ENCODE results near the gene NCKAP1.
"Not testable (repeated sequence)": the region's sequence is repeated elsewhere in the genome, so short reads cannot be mapped to it uniquely, and the experiment has no call there.

The NCKAP1 gene

DNA sequence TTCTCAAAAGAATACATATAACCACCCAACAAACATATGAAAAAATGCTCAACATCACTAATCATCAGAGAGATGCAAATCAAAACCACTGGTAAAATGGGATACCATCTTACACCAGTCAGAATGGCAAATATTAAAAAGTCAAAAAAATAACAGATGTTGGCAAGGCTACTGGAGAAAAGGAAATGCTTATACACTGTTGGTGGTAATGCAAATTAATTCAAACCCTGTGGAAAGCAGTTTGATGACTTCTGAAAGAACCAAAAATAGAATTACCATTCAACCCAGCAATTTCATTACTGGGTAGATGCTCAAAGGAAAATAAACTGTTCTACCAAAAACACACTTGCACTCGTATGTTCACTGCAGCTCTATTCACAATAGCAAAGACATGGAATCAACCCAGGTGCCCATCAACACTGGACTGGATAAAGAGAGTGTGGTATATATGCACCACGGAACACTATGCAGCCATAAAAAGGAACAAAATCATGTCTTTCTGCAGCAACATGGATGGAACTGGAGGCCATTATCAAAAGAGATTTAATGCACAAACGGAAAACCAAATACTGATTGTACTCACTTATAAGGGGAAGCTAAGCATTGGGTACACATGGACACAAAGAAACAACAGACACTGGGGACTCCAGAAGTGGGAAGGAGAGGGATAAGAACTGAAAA lies 38.8 kb downstream of the NCKAP1 start:
- no peak for FAIRE-seq

DNA sequence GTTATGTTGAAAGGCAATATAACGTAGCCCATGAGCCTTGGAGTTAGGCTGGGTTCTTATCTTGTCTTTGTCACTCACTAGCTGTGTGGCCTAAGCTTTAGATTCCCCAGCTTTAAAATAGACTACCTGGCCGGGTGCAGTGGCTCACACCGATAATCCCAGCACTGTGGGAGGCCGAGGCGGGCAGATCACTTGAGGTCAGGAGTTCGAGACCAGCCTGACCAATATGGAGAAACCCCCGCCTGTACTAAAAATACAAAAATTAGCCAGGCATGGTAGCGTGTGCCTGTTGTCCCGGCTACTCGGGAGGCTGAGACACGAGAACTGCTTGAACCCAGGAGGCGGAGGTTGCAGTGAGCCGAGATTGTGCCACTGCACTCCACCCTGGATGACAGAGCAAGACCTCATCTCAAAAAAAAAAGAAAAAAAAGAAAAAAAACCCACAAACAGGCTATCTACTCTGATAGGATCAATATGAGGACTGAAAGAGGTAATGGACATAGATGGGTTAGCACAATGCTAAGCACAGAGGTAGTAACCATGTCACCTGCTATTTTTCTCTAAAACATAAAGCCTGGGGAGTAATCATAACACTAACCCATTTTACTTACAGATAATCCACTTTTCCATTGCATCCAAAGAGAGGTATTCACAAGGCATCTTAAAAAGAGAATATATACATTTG lies 43.9 kb downstream of the NCKAP1 start:
- FAIRE-seq = no peak

DNA sequence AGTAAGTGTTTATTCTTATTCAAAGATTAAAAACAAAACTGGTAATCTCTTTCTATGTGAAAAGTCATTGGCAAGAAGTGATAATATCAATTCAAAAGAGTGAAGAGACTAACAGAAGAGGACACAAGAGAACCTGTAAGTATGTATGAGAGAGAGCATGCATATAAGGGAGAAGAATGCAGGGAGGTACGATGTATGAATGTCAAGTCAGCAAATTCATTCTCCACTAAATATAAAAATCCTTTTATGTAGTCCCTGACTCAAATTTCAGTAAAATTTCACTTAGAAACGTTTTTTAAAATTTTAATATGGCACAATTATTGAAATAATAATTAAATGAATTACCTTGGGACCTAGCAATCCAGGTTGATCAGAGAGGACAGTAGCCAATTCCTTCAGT lies 55.3 kb downstream of the NCKAP1 start:
- FAIRE-seq = peak; percentile 41

DNA sequence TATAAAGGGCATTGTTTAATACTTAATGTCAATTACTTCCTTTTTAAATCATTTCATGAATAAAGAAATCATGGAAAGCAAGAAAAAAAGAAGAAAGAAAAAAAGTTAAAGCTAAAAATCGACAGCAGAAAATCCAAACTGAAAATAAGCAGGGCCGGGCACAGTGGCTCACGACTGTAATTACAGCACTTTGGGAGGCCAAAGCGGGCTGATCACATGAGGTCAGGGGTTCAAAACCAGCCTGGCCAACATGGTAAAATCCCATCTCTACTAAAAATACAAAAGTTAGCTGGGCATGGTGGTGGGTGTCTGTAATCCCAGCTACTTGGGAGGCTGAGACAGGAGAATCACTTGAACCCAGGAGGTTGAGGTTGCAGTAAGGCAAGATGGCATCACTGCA lies 56.8 kb downstream of the NCKAP1 start:
- peak; percentile 72 for FAIRE-seq

DNA sequence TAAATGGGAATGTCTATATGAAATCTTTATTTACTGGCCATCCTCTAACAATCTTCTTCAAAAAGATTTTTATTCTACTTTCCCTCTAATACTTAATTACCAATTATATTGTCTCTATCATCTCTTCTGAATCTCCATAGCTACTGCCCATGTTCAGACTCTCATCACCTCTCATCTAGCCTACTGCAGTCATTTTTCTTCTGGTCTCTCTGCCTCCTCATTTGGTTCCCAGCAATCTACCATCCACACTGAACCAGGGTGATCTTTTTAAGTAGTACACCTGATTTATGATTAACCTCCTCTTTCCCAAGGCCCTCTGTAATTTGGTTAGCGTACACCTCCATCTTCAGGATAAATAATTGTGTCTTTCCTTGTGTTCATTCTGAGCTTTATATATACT lies 57.6 kb downstream of the NCKAP1 start:
- FAIRE-seq = no peak

DNA sequence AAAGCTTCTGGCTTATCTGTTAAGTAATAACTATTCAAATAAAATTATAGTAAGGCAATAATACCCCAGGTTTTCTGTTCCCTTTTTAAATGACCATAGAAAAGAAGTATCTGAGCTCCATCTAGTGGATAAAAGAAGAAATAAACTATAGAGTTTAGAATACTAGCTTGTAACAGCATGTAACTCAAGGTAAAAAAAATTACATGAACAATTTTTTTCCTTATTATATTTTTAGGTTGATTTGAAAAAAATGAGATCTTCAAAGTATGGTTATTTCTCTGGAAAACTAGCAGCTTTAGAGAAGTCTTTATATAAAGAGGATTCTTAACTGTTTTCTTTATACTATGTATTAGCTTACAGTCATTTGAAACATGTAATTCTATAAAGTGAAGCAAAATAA lies 58.1 kb downstream of the NCKAP1 start:
- FAIRE-seq = peak; percentile 99

DNA sequence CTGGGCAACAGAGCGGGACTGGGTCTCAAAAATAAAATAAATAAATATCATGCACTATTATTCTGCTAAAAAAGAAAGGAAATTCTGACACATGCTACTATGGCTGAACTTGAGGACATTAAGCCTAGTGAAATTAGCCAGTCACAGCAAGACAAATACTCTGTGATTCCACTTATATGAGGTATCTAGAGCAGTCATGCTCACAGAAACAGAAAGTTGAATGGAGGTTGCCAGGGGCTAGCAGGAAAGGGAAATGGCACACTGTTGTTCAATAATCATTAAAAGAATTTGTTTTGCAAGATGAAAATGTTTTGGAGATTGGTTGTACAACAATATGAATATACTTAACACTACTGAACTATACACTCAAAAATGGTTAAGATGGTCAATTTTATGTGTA lies 60.8 kb downstream of the NCKAP1 start:
- no peak for FAIRE-seq

DNA sequence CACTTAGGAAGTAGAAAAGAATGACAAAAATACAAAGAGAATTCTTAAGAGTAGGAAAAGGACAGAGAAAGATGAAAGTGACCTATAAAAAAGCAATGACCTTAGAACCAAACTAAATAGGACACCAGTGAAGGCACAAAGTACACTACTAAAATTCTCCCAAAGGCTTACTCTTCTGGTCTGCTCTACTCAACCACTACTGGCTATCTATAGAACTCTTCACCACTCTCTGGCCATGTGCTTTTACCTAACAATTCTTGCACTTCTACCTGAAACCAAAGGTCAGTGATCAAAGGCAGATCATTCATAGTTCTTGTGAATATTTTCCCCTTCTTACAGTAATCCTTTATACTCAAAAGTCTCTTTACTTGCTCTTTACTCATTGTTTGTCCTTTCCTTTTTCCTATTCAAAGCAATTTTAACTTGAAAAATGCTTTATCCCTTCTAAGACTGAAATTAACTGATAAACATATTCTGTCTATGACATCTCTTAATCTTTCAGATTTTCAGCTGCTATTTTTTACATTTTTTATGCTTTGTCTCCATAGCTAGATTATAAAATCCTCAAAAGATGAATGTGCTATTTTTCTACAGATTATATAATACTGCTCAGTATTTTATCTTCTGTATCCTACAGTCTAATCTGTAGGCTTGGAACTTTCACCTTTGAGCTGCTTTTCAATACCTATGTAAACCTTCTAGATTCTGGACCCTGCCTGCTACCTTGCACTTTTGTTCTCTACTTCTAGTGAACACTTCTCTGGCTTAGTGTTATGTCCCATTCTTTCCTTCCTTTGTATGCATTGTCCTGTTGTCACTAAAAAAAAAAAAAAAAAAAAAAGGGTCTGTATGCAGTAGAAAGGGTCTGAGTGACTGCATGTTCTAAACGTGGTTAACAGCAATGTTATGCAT lies 64.6 kb downstream of the NCKAP1 start:
- FAIRE-seq = no peak

DNA sequence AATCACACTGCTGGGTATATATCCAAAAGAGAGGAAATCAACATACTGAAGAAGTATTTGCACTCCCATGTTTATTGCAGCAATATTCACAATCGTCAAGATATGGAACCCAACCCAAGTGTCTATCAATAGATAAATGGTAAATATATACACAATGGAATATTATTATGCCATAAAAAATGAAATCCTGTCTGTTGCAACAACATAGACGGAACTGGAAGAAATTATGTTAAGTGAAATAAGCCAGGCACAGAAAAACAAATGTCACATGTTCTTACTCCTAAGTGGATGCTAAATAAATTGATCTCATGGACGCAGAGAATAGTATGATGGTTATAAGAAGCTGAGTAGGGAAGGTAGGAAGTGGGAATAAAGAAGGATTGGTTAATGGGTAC lies 65.7 kb downstream of the NCKAP1 start:
- no peak for FAIRE-seq

DNA sequence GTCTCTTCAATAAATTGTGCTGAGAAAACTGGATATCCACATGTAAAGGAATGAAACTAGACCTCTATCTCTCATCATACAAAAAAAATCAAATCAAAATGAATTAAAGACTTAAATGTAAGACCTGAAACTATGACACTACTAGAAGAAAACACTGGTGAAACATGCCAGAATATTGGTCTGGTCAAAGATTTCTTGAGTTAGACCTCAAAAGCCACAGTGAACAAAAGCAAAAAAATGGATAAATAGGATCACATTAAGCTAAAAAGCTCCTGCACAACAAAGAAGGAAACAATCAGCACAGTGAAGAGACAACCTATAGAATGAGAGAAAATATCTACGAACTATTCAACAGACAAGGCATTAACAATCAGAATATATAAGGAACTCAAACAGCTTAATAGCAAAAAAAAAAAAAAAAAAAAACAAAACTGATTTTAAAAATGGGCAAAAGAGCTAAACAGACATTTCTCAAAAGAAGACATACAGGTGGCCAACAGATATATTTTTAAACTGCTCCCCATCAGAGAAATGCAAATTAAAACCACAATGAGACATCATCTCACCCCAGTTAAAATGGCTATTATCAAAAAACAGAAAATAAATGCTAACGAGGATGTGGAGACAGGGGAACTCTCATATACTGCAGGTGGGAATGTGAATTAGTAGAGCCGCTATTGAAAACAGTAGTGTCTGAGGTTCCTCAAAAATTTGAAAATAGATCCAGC lies 66.3 kb downstream of the NCKAP1 start:
- FAIRE-seq = no peak

DNA sequence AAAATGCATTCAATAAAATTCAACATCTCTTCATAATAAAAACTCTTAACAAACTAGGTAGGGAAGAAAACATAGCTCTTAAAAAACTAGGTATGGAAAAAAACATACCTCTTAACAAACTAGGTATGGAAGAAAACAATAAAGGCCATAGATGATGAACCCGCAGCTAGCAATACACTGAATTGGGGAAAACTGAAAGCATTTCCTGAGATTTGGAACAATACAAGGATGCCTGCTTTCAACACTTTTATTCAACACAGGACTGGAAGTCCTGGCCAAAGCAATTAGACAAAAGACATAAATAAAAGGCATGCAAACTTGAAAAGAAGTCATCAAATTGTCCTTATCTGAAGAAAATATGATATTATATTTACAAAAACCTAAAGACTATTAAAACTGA lies 67.8 kb downstream of the NCKAP1 start:
- FAIRE-seq = no peak

DNA sequence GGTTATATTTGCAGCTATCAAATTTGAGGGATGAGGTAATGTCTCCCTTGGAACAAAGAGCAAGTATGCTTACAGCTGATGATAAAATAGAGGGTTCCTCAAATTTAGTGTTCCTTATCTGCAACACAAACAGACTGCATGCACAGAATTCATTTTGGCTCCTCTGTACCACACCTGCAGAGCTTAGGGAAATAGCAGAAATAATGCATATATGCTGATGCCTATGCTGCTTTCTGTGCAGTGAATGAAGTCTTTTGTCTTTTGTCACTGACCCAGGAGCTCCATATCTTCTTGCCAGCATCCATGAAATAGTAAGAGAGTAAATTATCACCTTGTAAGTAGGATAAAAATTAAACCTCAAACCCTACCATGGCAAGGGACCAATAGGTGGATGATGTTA lies 69.8 kb downstream of the NCKAP1 start:
- FAIRE-seq = no peak

DNA sequence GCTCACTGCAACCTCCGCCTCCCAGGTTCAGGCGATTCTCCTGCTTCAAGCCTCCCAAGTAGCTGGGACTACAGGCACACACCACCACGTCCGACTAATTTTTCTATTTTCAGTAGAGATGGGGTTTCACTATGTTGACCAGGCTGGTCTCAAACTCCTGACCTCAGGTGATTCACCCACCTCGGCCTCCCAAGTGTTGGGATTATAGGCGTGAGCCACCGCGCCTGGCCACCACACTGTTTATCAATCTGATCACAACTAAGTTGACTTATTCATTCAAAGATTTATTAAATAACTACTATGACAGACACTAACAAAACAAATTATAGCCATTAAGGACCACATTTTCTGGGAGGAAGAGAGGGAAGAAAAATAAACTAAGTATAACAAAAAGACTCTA lies 71.9 kb downstream of the NCKAP1 start:
- not testable (repeated sequence) for FAIRE-seq

DNA sequence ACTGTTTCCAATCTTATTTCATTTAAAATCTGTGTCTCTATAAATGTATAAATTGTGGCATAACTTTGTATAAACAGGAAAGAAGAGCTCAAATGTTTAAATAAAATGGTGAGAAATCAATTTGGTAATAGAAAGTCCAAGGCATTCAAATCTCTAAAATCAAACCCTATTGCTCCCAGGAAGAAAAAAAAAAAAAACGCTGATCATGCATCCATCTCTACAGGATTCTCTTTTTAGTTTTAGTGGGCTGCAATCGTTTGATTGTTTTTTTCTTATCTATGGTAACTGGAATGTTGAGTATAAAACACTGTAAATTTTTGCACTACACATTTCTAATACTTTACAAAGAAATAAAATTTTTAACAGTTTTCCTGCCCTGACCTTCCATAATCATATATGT lies 75.6 kb downstream of the NCKAP1 start:
- peak; percentile 36 for FAIRE-seq

DNA sequence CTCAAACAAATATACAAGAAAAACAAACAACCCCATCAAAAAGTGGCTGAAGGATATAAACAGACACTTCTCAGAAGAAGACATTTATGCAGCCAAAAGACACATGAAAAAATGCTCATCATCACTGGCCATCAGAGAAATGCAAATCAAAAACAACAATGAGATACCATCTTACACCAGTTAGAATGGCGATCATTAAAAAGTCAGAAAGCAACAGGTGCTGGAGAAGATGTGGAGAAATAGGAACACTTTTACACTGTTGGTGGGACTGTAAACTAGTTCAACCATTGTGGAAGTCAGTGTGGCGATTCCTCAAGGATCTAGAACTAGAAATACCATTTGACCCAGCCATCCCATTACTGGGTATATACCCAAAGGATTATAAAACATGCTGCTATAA lies 77.4 kb downstream of the NCKAP1 start:
- FAIRE-seq = not testable (repeated sequence)

DNA sequence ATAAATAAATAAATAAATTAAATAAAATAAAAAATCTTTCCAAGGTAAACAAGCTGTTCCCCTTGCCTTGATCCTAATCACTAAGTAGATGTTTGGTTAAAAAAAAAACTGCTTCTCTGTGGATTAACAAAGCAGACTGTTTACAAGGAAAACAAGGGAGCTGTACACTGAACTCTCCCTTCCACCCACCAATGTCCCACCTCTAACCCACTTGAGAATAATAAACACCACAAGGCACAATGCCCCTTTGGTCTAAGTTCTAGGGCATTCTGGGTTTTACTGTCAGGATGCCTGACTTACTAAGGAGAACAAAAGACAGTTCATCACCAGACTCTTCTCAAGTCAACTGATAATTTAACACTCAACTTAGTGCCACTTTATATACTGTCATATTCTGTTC lies 83.5 kb downstream of the NCKAP1 start:
- FAIRE-seq = no peak

DNA sequence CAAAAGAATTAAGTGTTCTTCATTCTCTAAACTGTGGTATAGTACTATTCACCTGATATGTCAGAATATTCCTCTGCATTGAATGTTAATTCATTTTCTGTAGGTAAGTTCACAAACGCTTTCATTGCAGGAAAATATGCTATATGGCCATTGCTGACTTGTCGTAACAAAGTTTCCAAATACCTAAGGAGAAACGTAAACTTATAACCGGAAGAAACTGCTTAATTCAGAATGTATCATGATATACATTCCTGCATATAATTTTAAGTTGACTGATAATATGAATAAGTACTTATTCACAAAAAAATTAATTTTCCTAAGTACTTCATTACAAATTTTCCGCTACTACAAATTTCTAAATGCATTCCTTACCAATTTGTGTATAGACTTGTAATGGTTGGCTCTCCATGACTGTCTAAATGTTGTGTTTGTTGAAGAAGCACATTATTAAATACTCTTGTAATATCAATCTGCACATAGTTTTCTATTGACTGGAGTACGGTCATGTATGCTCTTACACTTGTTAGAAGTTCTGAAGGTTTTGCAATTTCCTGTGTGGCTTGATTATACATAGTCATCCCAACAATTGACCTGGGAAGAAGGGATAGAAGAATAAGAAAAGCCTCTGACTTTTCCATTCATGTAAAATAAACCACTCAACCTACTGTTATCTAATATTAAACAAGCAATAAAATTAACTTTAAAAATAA lies 85.4 kb downstream of the NCKAP1 start:
- FAIRE-seq = peak; percentile 21

DNA sequence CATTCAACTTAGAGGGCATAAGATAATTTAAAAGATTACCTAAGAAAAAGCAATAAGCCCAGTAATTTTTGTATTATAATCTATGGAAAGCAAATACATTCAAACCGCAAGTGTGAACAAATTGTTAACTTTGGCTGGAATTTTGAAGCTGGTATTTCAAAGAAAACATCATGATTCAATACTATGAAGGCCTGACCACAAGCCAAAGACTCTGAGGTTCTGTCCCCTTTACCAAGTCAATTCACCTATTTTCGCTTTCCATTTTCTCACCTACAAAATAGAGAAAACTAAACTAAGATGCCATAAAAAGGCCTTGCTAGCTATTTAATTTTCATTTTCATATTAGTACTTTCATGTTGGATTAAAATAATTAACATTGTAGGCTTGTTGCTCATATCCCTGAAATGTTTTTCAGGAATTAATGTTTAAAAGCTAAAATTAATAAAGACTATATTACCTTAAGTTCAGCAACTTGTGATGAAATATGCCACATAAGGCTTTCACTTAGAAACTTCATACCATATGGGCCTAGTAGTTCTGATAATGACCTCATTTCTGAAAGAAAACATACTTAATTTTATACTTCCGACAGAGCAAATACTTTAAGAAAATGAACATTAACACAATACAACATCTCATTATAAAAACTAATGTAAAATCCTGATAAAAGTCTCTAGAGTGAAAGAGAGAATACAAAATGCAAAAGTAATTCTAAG lies 86.2 kb downstream of the NCKAP1 start:
- no peak for FAIRE-seq

DNA sequence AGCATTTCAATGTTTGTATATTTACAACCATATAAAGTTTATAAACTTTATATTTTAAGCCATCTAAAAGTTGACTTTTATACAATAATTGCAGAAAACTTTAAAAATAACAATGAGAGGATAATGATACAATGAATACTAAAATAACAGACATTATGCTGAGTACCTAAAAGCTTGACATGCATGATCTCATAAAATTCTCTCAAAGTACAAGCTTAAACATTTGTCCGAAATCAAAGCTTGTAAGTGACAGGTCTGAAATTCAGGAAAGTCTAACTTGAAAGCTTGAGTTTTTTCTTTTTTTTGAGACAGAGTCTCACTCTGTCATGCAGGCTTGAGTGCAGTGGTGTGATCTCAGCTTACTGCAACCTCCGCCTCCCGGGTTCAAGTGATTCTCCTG lies 87.7 kb downstream of the NCKAP1 start:
- peak; percentile 11 for FAIRE-seq

DNA sequence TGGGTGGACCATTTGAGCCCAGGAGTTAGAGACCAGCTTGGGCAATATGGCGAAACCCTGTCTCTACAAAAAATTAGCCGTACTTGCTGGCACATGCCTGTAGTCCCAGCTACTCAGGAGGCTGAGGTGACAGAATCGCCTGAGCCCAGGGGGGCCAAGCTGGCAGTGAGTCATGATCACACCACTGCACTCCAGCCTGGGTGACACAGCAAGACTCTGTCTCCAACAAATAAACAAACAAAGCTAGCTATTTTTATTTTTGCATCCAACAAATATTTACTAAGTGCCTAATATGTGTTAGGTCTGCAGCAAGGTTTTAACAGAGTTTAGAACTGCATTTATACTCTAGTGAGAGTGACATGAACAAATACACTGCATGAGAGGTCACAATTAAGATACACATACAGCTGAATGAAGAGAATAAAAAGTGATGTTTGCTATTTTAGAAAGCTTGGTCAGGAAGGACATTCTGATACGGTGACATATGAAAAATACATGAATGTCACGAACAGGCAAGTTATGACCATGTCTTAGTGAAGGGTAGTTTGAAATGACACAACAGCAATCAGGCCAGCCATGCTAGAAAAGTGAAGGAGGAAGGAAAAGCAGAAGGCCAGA lies 88.6 kb downstream of the NCKAP1 start:
- no peak for FAIRE-seq

DNA sequence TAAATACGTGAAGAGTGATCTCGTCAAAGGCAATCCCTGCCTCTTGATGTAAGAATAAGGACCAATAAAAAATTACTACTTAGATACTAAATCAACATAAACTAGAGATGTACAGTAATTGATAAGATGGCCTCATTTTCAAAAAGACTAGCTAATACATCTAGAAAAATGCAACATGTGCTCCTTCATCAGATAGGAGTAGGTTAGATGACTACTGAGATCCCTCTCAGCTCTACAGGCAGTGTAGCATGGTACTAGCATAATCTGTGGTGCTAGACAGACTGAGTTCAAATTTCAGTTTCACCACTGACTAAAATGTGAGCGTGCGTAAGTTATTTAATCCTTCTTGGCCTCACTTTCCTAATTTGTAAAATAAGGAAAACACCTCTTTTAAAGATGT lies 89.2 kb downstream of the NCKAP1 start:
- FAIRE-seq = no peak
